ENCODE measurements around the gene IFT88. TPM values are rescaled to one million over a fixed set of nuclear protein-coding genes. Genes with fewer than 3 reads are reported as not detected.

The IFT88 gene
- total RNA-seq, 3 donors from 2014 or later (not counting 1 experiment from before 2014, with no cell fraction given) = 9.2 to 13.9 (median 13.9) TPM

DNA sequence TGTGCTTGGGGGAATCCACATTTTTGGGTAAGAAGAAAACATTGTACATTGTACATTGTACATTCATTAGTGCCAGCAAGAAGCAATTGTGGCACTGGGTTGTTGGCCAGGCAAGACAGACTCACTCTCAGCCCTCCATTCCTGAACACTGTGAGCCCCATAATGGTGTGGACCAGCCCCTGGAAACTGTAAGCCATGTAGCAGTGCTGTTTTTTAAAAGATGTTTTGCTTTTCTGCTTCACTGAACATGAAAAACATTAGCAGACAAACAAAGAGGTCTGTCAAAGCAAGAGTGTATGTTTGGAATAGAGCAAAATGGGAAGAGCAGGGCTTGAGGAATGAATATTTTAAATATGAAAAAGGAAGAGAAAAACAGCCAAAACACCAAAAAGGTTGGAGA, 97.4 kb downstream of the IFT88 start:
- H3K4me1 Mint-ChIP-seq = no peaks in the 10 kb centered on the region
- TF ChIP-seq, protein P1, sequence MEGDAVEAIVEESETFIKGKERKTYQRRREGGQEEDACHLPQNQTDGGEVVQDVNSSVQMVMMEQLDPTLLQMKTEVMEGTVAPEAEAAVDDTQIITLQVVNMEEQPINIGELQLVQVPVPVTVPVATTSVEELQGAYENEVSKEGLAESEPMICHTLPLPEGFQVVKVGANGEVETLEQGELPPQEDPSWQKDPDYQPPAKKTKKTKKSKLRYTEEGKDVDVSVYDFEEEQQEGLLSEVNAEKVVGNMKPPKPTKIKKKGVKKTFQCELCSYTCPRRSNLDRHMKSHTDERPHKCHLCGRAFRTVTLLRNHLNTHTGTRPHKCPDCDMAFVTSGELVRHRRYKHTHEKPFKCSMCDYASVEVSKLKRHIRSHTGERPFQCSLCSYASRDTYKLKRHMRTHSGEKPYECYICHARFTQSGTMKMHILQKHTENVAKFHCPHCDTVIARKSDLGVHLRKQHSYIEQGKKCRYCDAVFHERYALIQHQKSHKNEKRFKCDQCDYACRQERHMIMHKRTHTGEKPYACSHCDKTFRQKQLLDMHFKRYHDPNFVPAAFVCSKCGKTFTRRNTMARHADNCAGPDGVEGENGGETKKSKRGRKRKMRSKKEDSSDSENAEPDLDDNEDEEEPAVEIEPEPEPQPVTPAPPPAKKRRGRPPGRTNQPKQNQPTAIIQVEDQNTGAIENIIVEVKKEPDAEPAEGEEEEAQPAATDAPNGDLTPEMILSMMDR (IDR thresholded peaks at IDR 0.05) = no peak
- Histone ChIP-seq H3K27me3 (ENCODE audit: control insufficient read depth, insufficient read depth, low read length) (no peaks in the 10 kb centered on the region), H3K27ac (ENCODE audit: low read length) (no peak overlapping the region), H3K36me3 (ENCODE audit: control insufficient read depth, insufficient read depth, low read length) (peaks cover 2% of the 10 kb centered on the region), H3K9me3 (ENCODE audit: control insufficient read depth, insufficient read depth, low read length) (no peaks in the 10 kb centered on the region), H3K4me1 (ENCODE audit: control insufficient read depth, insufficient read depth, low read length) (peaks cover 23% of the 10 kb centered on the region), H3K4me3 (ENCODE audit: low read length) (no peak overlapping the region)
- H3K36me3 Mint-ChIP-seq = peaks cover 8% of the 10 kb centered on the region
- intact Hi-C loops (cut with micrococcal nuclease) = no loop called here
- ATAC-seq = no peak
- no peak overlapping the region for H3K4me3 Mint-ChIP-seq
- DNase-seq = no peak
- H3K27me3 Mint-ChIP-seq (ENCODE audit: low read depth in 2 of 2) = no peaks in the 10 kb centered on the region
- no peaks in the 10 kb centered on the region for H3K9me3 Mint-ChIP-seq
- H3K27ac Mint-ChIP-seq = no peak overlapping the region

- intact Hi-C loops (cut with micrococcal nuclease) = no loop called here
- no peak overlapping the region for H3K4me3 ChIP-seq (ENCODE audit: low read length)
- H3K9me3 ChIP-seq (ENCODE audit: control insufficient read depth, insufficient read depth, low read length) = no peaks in the 10 kb centered on the region
- peaks cover 26% of the 10 kb centered on the region for H3K4me1 ChIP-seq (ENCODE audit: control insufficient read depth, insufficient read depth, low read length)
- DNase-seq = no peak
- Mint-ChIP-seq H3K36me3 (no peaks in the 10 kb centered on the region), H3K27me3 (ENCODE audit: low read depth in 2 of 2) (no peaks in the 10 kb centered on the region), H3K9me3 (no peaks in the 10 kb centered on the region), H3K4me1 (peaks cover 5 to 15% of the 10 kb centered on the region in 2 donors), H3K27ac (no peak overlapping the region), H3K4me3 (no peak overlapping the region)
- H3K27ac ChIP-seq (ENCODE audit: low read length) = no peak overlapping the region
- 72% methylated on average over 4 of the region's 4 CpGs for WGBS (ENCODE audit: insufficient coverage)
- H3K36me3 ChIP-seq (ENCODE audit: control insufficient read depth, insufficient read depth, low read length) = no peaks in the 10 kb centered on the region
- no peaks in the 10 kb centered on the region for H3K27me3 ChIP-seq (ENCODE audit: control insufficient read depth, insufficient read depth, low read length)
- TF ChIP-seq, protein P1 (IDR thresholded peaks at IDR 0.05) = no peak
- no peak for ATAC-seq
Measured at GRCh38 chr13:20666948-20667347, 100.0 kb downstream of the IFT88 start.

DNA sequence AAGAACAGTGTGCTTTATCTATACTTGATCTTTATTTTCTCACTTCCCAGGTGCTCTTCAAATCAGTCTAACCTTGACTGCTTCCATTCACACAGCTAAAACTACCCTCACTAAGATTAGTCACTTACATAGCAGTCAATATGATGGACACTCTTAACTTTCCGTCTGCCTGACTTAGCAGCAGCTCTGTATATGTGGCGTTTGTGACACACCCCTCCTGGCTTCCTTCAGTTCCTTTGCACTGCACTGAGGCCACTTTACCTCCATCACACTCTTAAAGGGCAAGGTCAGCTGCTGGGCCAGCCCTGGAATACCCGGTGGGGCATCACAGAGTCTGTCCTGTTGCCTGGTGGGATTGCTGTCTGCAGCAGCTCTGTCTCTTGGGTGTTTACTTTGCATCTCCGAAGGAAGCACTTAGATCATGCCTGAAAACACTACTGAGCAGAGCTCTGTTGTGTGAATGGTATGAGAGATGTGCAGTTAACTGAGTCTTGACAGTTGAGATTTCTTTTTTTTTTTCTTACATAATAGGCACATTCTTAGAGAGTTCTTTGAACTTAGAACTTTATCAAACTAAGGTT, 101.0 kb downstream of the IFT88 start:
- no peaks in the 10 kb centered on the region for H3K27me3 Mint-ChIP-seq (ENCODE audit: low read depth in 2 of 2)
- peak in 1 of 2 donors; percentile 5 for DNase-seq
- peak in 2 of 3 donors; percentile 50 to 65 for ATAC-seq
- TF ChIP-seq, protein P1 (IDR thresholded peaks at IDR 0.05) = no peak
- no peak overlapping the region for H3K27ac Mint-ChIP-seq
- Histone ChIP-seq H3K27ac (ENCODE audit: low read length) (peak overlapping the region; percentile 55), H3K9me3 (ENCODE audit: control insufficient read depth, insufficient read depth, low read length) (no peaks in the 10 kb centered on the region), H3K4me1 (ENCODE audit: control insufficient read depth, insufficient read depth, low read length) (peaks cover 26% of the 10 kb centered on the region), H3K36me3 (ENCODE audit: control insufficient read depth, insufficient read depth, low read length) (no peaks in the 10 kb centered on the region), H3K4me3 (ENCODE audit: low read length) (no peak overlapping the region), H3K27me3 (ENCODE audit: control insufficient read depth, insufficient read depth, low read length) (no peaks in the 10 kb centered on the region)
- peaks cover 5 to 15% of the 10 kb centered on the region in 2 donors for H3K4me1 Mint-ChIP-seq
- no peaks in the 10 kb centered on the region for H3K9me3 Mint-ChIP-seq
- WGBS (ENCODE audit: insufficient coverage) = 27% methylated on average over 4 of the region's 4 CpGs
- H3K36me3 Mint-ChIP-seq = no peaks in the 10 kb centered on the region
- intact Hi-C loops (cut with micrococcal nuclease) = loop anchor here (2.0 kb wide), 1 partner anchor 35 kb away; the partner anchor contains the start of gene IL17D
- no peak overlapping the region for H3K4me3 Mint-ChIP-seq

DNA sequence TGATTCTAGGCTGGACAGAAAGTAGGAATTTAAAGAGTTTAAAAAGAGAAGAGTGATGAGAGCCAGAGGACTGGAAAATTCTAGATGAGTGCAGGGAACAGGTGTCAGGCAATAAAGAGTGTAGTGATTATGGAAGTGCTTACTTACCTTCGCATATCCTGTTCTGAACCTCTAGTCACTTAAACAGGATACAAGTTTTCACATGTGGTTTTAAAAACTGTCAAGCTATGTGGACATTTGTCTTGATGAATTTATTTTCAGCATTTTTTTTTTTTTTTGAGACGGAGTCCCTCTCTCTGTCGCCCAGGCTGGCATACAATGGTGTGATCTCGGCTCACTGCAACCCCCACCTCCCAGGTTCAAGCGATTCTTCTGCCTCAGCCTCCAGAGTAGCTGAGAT, 102.2 kb downstream of the IFT88 start:
- Histone ChIP-seq H3K4me1 (ENCODE audit: control insufficient read depth, insufficient read depth, low read length) (peaks cover 26% of the 10 kb centered on the region), H3K27ac (ENCODE audit: low read length) (peak overlapping the region; percentile 55), H3K36me3 (ENCODE audit: control insufficient read depth, insufficient read depth, low read length) (peaks cover 2% of the 10 kb centered on the region), H3K9me3 (ENCODE audit: control insufficient read depth, insufficient read depth, low read length) (no peaks in the 10 kb centered on the region), H3K4me3 (ENCODE audit: low read length) (no peak overlapping the region), H3K27me3 (ENCODE audit: control insufficient read depth, insufficient read depth, low read length) (no peaks in the 10 kb centered on the region)
- Mint-ChIP-seq H3K27ac (no peak overlapping the region), H3K4me3 (no peak overlapping the region), H3K27me3 (ENCODE audit: low read depth in 2 of 2) (no peaks in the 10 kb centered on the region), H3K4me1 (peaks cover 5 to 15% of the 10 kb centered on the region in 2 donors), H3K9me3 (no peaks in the 10 kb centered on the region), H3K36me3 (peaks cover 6% of the 10 kb centered on the region)
- WGBS (ENCODE audit: insufficient coverage) = 9% methylated on average over 5 of the region's 5 CpGs
- peak; percentile 27 to 44 for DNase-seq
- TF ChIP-seq, protein P1 (IDR thresholded peaks at IDR 0.05) = no peak
- ATAC-seq = peak; percentile 77 to 85 (median 84)
- intact Hi-C loops (cut with micrococcal nuclease) = loop anchor here (2.0 kb wide), 1 partner anchor 34 kb away; the partner anchor contains the start of gene IL17D

All from natural killer cell (primary cell).